GM18520 (cell line): ENCODE measurements around the gene HDAC3.

Source experiments
- ATAC-seq: cut with Tn5 transposase; IDR thresholded peaks from one replicate; pipeline ENCODE4 v1.9.1; 2021; ENCODE audit not compliant: unreplicated experiment

Gene HDAC3

GRCh38 chr5:141636413-141637122, at the start of gene HDAC3, which contains the start of gene RELL2:
Gene HDAC3, minus strand, starts transcription at chr5:141636849. Its CDS starts 59 bp downstream, at chr5:141636790.
Gene RELL2, plus strand, starts transcription at chr5:141636997. Its CDS starts 1,229 bp downstream, at chr5:141638226.
- ATAC-seq, result peak; percentile 56

GRCh38 chr5:141685591-141685990, 48.9 kb upstream of the HDAC3 start:
- ATAC-seq, result no peak

- no peak for ATAC-seq
Observed at GRCh38 chr5:141683596-141684141, 47.0 kb upstream of the HDAC3 start.

- ATAC-seq, result no peak
Observed at GRCh38 chr5:141681695-141682641, 45.3 kb upstream of the HDAC3 start, which contains the start of gene ARAP3. Gene ARAP3, minus strand, starts transcription at chr5:141682230. Its CDS starts 1,744 bp downstream, at chr5:141680486.

- ATAC-seq, result no peak
Observed at GRCh38 chr5:141681295-141681694, 44.6 kb upstream of the HDAC3 start.

GRCh38 chr5:141680751-141681201, 44.1 kb upstream of the HDAC3 start:
- ATAC-seq, result no peak

GRCh38 chr5:141680178-141680577, 43.5 kb upstream of the HDAC3 start:
- no peak for ATAC-seq

GRCh38 chr5:141677415-141677814, 40.8 kb upstream of the HDAC3 start:
- ATAC-seq, result no peak

- ATAC-seq, result no peak
Observed at GRCh38 chr5:141675672-141676071, 39.0 kb upstream of the HDAC3 start.

- no peak for ATAC-seq
Observed at GRCh38 chr5:141674747-141675146, 38.1 kb upstream of the HDAC3 start.

- ATAC-seq, result no peak
Observed at GRCh38 chr5:141672841-141673813, 36.5 kb upstream of the HDAC3 start.

GRCh38 chr5:141672071-141672840, 35.6 kb upstream of the HDAC3 start:
- ATAC-seq, result no peak

- ATAC-seq, result no peak
Observed at GRCh38 chr5:141669520-141669919, 32.9 kb upstream of the HDAC3 start.

- ATAC-seq, result no peak
Observed at GRCh38 chr5:141668601-141669265, 32.1 kb upstream of the HDAC3 start.

GRCh38 chr5:141665995-141666940, 29.6 kb upstream of the HDAC3 start:
- ATAC-seq, result no peak

- ATAC-seq, result peak; percentile 71
Observed at GRCh38 chr5:141664733-141665461, 28.2 kb upstream of the HDAC3 start.

- no peak for ATAC-seq
Observed at GRCh38 chr5:141663506-141663905, 26.9 kb upstream of the HDAC3 start.
